Activated CD8-positive, alpha-beta T cell treated with anti-CD3 and anti-CD28 coated beads for 36 hours (primary cell): ENCODE data around the gene PSMA6. TPM values are rescaled to one million over a fixed set of nuclear protein-coding genes. Genes with fewer than 3 reads are reported as not detected.
A peak's percentile ranks its signal among the peaks of the same experiment; 100 is the strongest.

ENCODE experiments used
- ATAC-seq: fragments of 200-7000 bp; cut with Tn5 transposase; one replicate; pipeline ENCODE4 v1.10.0; 2021; ENCODE audit warnings: mild to moderate bottlenecking, moderate library complexity
- CTCF ChIA-PET: fragments of 350-600 bp; sonication (Branson Sonifier 250); formaldehyde crosslinking; loops from one replicate; lab custom pipeline; 2021; ENCODE audit warnings: antibody characterized with exemption; lab: Charles Lee
- POLR2A ChIA-PET: fragments of 350-600 bp; sonication (Branson Sonifier 250); formaldehyde crosslinking; loops from one replicate; lab custom pipeline; 2021; ENCODE audit warnings: antibody characterized with exemption; lab: Charles Lee
- DNase-seq: peaks from one replicate; pipeline ENCODE4 v3.0.0-alpha.2; 2020
- H3K27ac Mint-ChIP-seq: one replicate; pipeline ENCODE4 v1.8.0; 2021; ENCODE audit warnings: mild to moderate bottlenecking, mixed read lengths
- H3K27me3 Mint-ChIP-seq: one replicate; pipeline ENCODE4 v1.8.0; 2021; ENCODE audit warnings: mixed read lengths
- H3K36me3 Mint-ChIP-seq: one replicate; pipeline ENCODE4 v1.8.0; 2021; ENCODE audit warnings: low read depth, mixed read lengths
- H3K4me1 Mint-ChIP-seq: one replicate; pipeline ENCODE4 v1.8.0; 2021; ENCODE audit warnings: low read depth, mixed read lengths
- H3K4me3 Mint-ChIP-seq: one replicate; pipeline ENCODE4 v1.8.0; 2021; ENCODE audit warnings: mild to moderate bottlenecking, moderate library complexity, mixed read lengths
- H3K9me3 Mint-ChIP-seq: one replicate; pipeline ENCODE4 v1.8.0; 2021; ENCODE audit warnings: mixed read lengths
- intact Hi-C: fragments of 100-400 bp; cut with micrococcal nuclease; formaldehyde crosslinking; loops from one replicate; pipeline ENCODE4 v1.10.0; 2022
- total RNA-seq, 2 experiments: library from RNA; stranded (reverse); gene quantifications; one replicate each; pipeline ENCODE4 v1.2.3, GENCODE V29; 2021
- TF ChIP-seq, protein P1 (sequence below): fragments of 200-600 bp; IDR thresholded peaks from one replicate; pipeline ENCODE4 v1.8.0; 2022; ENCODE audit warnings: antibody characterized with exemption, mild to moderate bottlenecking

Gene PSMA6
- total RNA-seq, 2 experiments from 2014 or later, result 361 to 393 TPM

GRCh38 chr14:35331605-35332516 lies 39.7 kb downstream of the PSMA6 start:
- ATAC-seq (no peak), DNase-seq (no peak)
- Mint-ChIP-seq H3K4me1 (peaks cover 30% of the 10 kb centered on the region), H3K27me3 (no peaks in the 10 kb centered on the region), H3K36me3 (no peaks in the 10 kb centered on the region), H3K9me3 (no peaks in the 10 kb centered on the region), H3K4me3 (no peak overlapping the region), H3K27ac (peak overlapping the region; percentile 95)
- POLR2A ChIA-PET, result interaction anchor here (1.4 to 11.8 kb wide), 7 partner anchors 20 to 84 kb away, joined by 4 to 157 read pairs (median 6); partner anchors contain the start of genes NFKBIA and PSMA6
- TF ChIP-seq, protein P1, sequence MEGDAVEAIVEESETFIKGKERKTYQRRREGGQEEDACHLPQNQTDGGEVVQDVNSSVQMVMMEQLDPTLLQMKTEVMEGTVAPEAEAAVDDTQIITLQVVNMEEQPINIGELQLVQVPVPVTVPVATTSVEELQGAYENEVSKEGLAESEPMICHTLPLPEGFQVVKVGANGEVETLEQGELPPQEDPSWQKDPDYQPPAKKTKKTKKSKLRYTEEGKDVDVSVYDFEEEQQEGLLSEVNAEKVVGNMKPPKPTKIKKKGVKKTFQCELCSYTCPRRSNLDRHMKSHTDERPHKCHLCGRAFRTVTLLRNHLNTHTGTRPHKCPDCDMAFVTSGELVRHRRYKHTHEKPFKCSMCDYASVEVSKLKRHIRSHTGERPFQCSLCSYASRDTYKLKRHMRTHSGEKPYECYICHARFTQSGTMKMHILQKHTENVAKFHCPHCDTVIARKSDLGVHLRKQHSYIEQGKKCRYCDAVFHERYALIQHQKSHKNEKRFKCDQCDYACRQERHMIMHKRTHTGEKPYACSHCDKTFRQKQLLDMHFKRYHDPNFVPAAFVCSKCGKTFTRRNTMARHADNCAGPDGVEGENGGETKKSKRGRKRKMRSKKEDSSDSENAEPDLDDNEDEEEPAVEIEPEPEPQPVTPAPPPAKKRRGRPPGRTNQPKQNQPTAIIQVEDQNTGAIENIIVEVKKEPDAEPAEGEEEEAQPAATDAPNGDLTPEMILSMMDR, result no peak
- intact Hi-C loops, result no loop called here
- CTCF ChIA-PET, result interaction anchor here (1.2 to 2.5 kb wide), 6 partner anchors 9 to 102 kb away, joined by 4 to 18 read pairs (median 9); partner anchors contain the start of gene NFKBIA

DNA sequence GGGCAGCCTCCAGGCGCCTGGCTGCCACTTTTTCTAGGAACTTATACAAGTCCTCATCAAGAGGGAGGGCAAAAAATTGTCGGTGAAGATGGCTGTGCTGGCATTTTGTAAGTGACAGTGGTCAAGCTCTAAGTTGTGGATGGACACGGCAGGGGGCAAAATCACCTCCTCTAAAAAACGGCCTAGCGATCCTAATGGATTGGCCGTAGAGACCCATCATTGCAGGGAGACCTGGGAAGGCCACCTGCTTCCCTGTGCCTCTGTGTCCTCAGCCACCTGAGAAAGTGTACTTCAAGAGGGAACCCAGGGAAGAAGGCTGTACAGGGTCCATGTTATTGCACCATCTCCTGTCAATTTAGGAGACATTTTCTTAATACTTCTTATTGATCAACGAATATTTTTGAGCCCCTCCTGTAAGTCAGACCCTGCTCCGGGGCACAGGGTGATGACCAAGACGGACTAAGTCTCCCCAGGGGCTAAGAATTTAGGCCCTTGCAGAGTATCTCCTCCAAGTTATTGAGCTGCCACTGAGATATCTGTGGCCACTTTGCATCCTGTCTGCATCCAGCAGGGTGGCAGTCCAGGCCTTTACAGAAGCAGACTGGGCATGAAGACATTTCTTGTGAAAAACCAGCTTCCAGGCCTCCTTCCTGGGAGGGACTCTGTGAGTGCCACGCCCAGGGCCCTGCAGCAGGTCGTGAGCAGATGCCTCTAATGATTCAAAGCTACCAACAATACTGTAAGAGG lies 40.5 kb downstream of the PSMA6 start:
- TF ChIP-seq, protein P1, result no peak
- intact Hi-C loops, result no loop called here
- peak; percentile 83 for DNase-seq
- CTCF ChIA-PET, result interaction anchor here (0.8 to 2.5 kb wide), 16 partner anchors 10 to 103 kb away, joined by 3 to 18 read pairs (median 5); partner anchors contain the start of gene NFKBIA
- POLR2A ChIA-PET, result interaction anchor here (0.5 to 11.8 kb wide), 16 partner anchors 15 to 83 kb away, joined by 3 to 157 read pairs (median 4); partner anchors contain the start of genes NFKBIA and PSMA6
- ATAC-seq, result peak; percentile 80
- Mint-ChIP-seq H3K9me3 (no peaks in the 10 kb centered on the region), H3K4me3 (peak overlapping the region; percentile 58), H3K4me1 (peaks cover 30% of the 10 kb centered on the region), H3K27ac (peak overlapping the region; percentile 95), H3K27me3 (no peaks in the 10 kb centered on the region), H3K36me3 (no peaks in the 10 kb centered on the region)

- intact Hi-C loops, result no loop called here
- peak overlapping the region; percentile 95 for H3K27ac Mint-ChIP-seq
- ChIA-PET POLR2A (interaction anchor here (0.5 to 11.8 kb wide), 18 partner anchors 13 to 83 kb away, joined by 3 to 157 read pairs (median 4); partner anchors contain the start of genes NFKBIA and PSMA6), CTCF (interaction anchor here (0.8 to 2.5 kb wide), 17 partner anchors 11 to 104 kb away, joined by 3 to 18 read pairs (median 5); partner anchors contain the start of gene NFKBIA)
- H3K4me3 Mint-ChIP-seq, result peak overlapping the region; percentile 58
- DNase-seq, result peak; percentile 41
- no peaks in the 10 kb centered on the region for H3K27me3 Mint-ChIP-seq
- peak; percentile 34 for ATAC-seq
- TF ChIP-seq, protein P1, result no peak
- H3K9me3 Mint-ChIP-seq, result no peaks in the 10 kb centered on the region
- no peaks in the 10 kb centered on the region for H3K36me3 Mint-ChIP-seq
- H3K4me1 Mint-ChIP-seq, result peaks cover 30% of the 10 kb centered on the region
Measured at GRCh38 chr14:35333264-35333730, 41.1 kb downstream of the PSMA6 start.

DNA sequence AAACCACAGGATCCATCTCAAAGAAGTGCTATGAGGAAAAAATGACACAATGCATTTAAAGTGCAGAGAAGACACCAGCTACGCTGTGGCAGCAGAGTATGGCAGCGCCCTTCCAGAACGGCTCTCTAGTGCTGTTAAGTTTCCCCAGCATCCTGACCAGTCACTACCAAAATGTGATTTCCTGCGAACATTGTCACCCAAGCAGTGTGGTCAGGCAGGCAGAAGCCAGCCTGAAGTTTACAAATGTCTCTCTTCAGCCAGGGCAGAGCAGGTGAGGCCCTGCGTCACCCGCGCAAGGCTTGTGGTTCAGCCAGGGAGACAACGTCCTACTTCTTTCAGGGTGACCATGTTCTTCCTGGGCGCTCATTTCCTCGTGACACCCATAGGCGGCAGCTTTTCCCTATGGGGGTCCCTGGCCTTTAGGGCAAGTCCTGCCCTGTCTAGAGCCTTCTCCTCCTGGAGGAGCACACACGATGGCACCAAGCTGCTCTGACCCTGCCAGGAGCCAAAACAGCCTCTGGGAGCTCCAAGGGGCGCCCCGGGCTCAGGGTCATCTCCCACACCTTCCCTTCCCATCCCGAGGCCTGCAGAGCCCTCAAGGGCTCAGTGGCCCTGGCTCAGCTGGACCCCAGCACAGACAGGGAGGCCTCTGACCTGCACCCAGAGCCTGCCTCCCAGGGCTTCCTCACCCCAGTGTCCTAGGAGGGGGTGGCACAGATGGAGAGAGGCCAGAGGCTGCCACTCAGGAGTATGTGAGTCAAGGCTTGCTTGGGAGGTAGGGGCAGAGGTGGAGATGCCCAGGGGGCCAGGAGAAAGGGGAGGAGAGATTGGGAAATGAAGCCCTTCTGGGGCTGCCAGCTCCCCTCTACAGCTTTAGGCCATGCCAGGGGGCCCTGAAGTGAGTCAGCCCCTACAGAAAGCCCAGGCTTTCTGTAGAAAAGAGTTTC lies 41.9 kb downstream of the PSMA6 start:
- POLR2A ChIA-PET, result interaction anchor here (0.7 to 11.8 kb wide), 13 partner anchors 12 to 82 kb away, joined by 3 to 157 read pairs (median 4); partner anchors contain the start of gene NFKBIA
- H3K27me3 Mint-ChIP-seq, result no peaks in the 10 kb centered on the region
- H3K4me3 Mint-ChIP-seq, result peak overlapping the region; percentile 58
- intact Hi-C loops, result no loop called here
- no peaks in the 10 kb centered on the region for H3K9me3 Mint-ChIP-seq
- no peaks in the 10 kb centered on the region for H3K36me3 Mint-ChIP-seq
- ATAC-seq (peak; percentile 63), DNase-seq (peak; percentile 78)
- CTCF ChIA-PET, result interaction anchor here (0.8 to 2.5 kb wide), 16 partner anchors 9 to 104 kb away, joined by 3 to 18 read pairs (median 6); partner anchors contain the start of gene NFKBIA
- peak overlapping the region; percentile 95 for H3K27ac Mint-ChIP-seq
- peaks cover 30% of the 10 kb centered on the region for H3K4me1 Mint-ChIP-seq
- TF ChIP-seq, protein P1, result no peak
